ENCODE results near the gene PRKN. TPM values are rescaled to one million over a fixed set of nuclear protein-coding genes. Genes with fewer than 3 reads are reported as not detected.

The PRKN gene
- total and polyA plus RNA-seq, 9 of the 15 experiments (the other 6 are each of a cell fraction or from before 2014, with no cell fraction given): 0.03 to 0.96 (median 0.15) TPM; not detected in 2

DNA sequence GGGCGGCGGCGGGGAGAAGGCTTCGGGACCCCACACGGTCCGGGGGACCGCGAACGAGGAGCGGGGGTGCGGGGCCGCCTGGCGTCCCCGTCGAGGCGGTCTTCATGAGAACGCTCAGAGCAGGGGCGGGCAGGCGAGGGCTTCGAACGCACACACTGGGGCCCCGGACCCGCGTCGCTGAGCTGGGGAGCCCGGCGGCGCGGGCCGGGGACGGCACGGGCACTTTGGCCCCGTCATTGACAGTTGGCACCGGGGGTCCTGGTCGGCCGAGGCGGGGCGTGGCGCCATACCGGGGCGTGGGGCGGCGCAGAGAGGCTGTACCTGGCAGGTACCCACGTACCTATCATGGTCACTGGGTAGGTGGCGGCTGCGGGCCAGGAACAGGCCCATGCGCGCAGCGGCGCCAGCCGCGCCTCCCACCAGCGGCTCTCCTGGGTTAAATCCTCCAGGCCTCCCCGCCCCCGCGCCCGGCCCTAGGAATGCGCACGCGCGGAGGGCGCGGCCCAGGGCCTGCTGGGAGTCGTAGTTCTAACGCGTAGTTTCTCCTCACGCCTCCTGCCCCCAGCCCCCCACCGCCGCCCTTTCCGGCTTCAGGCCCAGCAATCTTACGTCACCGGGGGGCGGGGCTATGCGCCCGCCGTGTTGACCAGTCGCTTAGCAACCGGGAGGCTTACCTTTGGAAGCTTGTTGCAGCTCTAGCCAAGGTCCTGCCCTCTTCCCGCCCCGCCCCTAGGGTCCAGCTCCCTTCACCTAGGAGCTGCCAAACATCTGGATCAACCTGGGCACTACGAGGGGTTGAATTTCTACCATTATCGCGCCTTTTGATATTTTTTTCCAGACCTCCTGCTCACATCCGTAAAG lies at the start of gene PRKN, which contains the start of gene PACRG (continued):
- TF ChIP-seq, protein P1, sequence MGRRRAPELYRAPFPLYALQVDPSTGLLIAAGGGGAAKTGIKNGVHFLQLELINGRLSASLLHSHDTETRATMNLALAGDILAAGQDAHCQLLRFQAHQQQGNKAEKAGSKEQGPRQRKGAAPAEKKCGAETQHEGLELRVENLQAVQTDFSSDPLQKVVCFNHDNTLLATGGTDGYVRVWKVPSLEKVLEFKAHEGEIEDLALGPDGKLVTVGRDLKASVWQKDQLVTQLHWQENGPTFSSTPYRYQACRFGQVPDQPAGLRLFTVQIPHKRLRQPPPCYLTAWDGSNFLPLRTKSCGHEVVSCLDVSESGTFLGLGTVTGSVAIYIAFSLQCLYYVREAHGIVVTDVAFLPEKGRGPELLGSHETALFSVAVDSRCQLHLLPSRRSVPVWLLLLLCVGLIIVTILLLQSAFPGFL (CRISPR knock-in tag; IDR thresholded peaks at IDR 0.05): no peak
- TF ChIP-seq HMGN3 (IDR thresholded peaks at IDR 0.05; ENCODE audit: borderline replicate concordance, extremely low read depth, insufficient read length, low read depth, low read length) (peak; percentile 71), NONO (IDR thresholded peaks at IDR 0.05; ENCODE audit: low read depth in 2 of 2, low read length in 1 of 2) (0 out of 4 replicates have a peak, but pooled peaks of 1 of the 2 experiments have one; percentile 28), ATF1 (CRISPR knock-in tag; IDR thresholded peaks at IDR 0.05) (peak; percentile 38; the same call in 1 of the 2 replicates), ATF1 (tag; IDR thresholded peaks at IDR 0.05) (peak; percentile 94), ILF3 (IDR thresholded peaks at IDR 0.05; ENCODE audit: borderline replicate concordance) (no peak), CTBP1 (IDR thresholded peaks at IDR 0.05; ENCODE audit: borderline replicate concordance) (peak; percentile 64; the same call in 1 of the 2 replicates), CBX8 (IDR thresholded peaks at IDR 0.05; ENCODE audit: borderline replicate concordance, extremely low read depth, low read depth, low read length, poor library complexity, severe bottlenecking) (no peak), BHLHE40 (IDR thresholded peaks at IDR 0.05; ENCODE audit: low read length) (peak; percentile 20), HDAC1 (IDR thresholded peaks at IDR 0.05) (peak in 1 of 2 experiments; percentile 73; a peak in 2 of 4 replicates), SMARCA5 (IDR thresholded peaks at IDR 0.05) (no peak), TGIF2 (CRISPR knock-in tag; IDR thresholded peaks at IDR 0.05) (peak; percentile 70; the same call in 1 of the 2 replicates)
- TF ChIP-seq, protein P2, sequence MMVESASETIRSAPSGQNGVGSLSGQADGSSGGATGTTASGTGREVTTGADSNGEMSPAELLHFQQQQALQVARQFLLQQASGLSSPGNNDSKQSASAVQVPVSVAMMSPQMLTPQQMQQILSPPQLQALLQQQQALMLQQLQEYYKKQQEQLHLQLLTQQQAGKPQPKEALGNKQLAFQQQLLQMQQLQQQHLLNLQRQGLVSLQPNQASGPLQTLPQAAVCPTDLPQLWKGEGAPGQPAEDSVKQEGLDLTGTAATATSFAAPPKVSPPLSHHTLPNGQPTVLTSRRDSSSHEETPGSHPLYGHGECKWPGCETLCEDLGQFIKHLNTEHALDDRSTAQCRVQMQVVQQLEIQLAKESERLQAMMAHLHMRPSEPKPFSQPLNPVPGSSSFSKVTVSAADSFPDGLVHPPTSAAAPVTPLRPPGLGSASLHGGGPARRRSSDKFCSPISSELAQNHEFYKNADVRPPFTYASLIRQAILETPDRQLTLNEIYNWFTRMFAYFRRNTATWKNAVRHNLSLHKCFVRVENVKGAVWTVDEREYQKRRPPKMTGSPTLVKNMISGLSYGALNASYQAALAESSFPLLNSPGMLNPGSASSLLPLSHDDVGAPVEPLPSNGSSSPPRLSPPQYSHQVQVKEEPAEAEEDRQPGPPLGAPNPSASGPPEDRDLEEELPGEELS (CRISPR knock-in tag; IDR thresholded peaks at IDR 0.05; ENCODE audit: borderline replicate concordance): 0 out of 2 replicates have a peak, but pooled peaks have one; percentile 38
- TF ChIP-seq, protein P3, sequence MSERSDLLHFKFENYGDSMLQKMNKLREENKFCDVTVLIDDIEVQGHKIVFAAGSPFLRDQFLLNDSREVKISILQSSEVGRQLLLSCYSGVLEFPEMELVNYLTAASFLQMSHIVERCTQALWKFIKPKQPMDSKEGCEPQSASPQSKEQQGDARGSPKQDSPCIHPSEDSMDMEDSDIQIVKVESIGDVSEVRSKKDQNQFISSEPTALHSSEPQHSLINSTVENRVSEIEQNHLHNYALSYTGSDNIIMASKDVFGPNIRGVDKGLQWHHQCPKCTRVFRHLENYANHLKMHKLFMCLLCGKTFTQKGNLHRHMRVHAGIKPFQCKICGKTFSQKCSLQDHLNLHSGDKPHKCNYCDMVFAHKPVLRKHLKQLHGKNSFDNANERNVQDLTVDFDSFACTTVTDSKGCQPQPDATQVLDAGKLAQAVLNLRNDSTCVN (CRISPR knock-in tag; IDR thresholded peaks at IDR 0.05): no peak
- TF ChIP-seq, protein P4, sequence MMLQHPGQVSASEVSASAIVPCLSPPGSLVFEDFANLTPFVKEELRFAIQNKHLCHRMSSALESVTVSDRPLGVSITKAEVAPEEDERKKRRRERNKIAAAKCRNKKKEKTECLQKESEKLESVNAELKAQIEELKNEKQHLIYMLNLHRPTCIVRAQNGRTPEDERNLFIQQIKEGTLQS (IDR thresholded peaks at IDR 0.05): peak; percentile 94
- TF ChIP-seq, protein P4 (CRISPR knock-in tag; conservative IDR thresholded peaks at IDR 0.05): peak; percentile 96
- TF ChIP-seq, protein P5, sequence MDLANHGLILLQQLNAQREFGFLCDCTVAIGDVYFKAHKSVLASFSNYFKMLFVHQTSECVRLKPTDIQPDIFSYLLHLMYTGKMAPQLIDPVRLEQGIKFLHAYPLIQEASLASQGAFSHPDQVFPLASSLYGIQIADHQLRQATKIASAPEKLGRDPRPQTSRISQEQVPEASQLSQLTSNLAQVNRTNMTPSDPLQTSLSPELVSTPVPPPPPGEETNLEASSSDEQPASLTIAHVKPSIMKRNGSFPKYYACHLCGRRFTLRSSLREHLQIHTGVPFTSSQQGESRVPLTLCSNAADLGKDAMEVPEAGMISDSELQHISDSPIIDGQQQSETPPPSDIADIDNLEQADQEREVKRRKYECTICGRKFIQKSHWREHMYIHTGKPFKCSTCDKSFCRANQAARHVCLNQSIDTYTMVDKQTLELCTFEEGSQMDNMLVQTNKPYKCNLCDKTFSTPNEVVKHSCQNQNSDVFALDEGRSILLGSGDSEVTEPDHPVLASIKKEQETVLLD (IDR thresholded peaks at IDR 0.05): 0 out of 2 replicates have a peak, but pooled peaks have one; percentile 24
